Sigmoid colon (tissue), 7 donors: Measurements from ENCODE around the gene ABCF2. TPM values are rescaled to one million over a fixed set of nuclear protein-coding genes. Genes with fewer than 3 reads are reported as not detected.

ENCODE experiments used
- DNase-seq: peaks from one replicate; pipeline ENCODE4 v3.0.0-alpha.2; 2019
- H3K27ac ChIP-seq, 4 donors: fragments of 200-600 bp; sonication (generic); one replicate each; pipeline ENCODE4 v1.5.1; 2016 to 2019; ENCODE audit warnings: mild to moderate bottlenecking in 1 of 4
- H3K27me3 ChIP-seq, 3 donors: fragments of 200-600 bp; sonication (generic); one replicate each; pipeline ENCODE4 v1.5.1; 2019; ENCODE audit warnings: mild to moderate bottlenecking in 1 of 3
- H3K36me3 ChIP-seq, 4 donors: fragments of 200-600 bp; sonication (generic); one replicate each; pipeline ENCODE4 v1.5.1; 2016 to 2019
- H3K4me1 ChIP-seq, 4 donors: fragments of 200-600 bp; sonication (generic); one replicate each; pipeline ENCODE4 v1.5.1; 2017 to 2019
- H3K4me3 ChIP-seq, 4 donors: fragments of 200-600 bp; sonication (generic); one replicate each; pipeline ENCODE4 v1.5.1; 2017 to 2019; ENCODE audit warnings: mild to moderate bottlenecking in 2 of 4, moderate library complexity in 1 of 4
- H3K9me3 ChIP-seq, 4 donors: fragments of 200-600 bp in 3 of 4; sonication (generic) in 3 of 4; one replicate each; pipeline versions ENCODE4 v1.5.1 to v1.6.1; 2013 to 2019
- CTCF ChIP-seq, 4 experiments: fragments of 450-650 bp in 3 of 4; fragments of 200-600 bp in 1 of 4; IDR thresholded peaks; one replicate each; pipeline ENCODE4 v1.5.1; 2016 to 2019; ENCODE audit warnings: antibody characterized with exemption in 4 of 4, mild to moderate bottlenecking in 3 of 4, moderate library complexity in 2 of 4
- EP300 ChIP-seq, 4 donors: sonication (generic); formaldehyde crosslinking; IDR thresholded peaks; one replicate each; pipeline ENCODE4 v1.6.1; 2017; ENCODE audit warnings: antibody characterized with exemption in 4 of 4
- POLR2A ChIP-seq, 2 donors: fragments of 450-650 bp; IDR thresholded peaks; one replicate each; pipeline ENCODE4 v1.6.1; 2016; ENCODE audit warnings: antibody characterized with exemption in 2 of 2, mild to moderate bottlenecking in 2 of 2, moderate library complexity in 2 of 2
- POLR2AphosphoS5 ChIP-seq, 4 donors: sonication (generic); formaldehyde crosslinking; IDR thresholded peaks; one replicate each; pipeline ENCODE4 v1.6.1; 2017; ENCODE audit warnings: antibody characterized with exemption in 4 of 4
- WGBS, 2 donors: extraction: QIAGEN DNeasy Blood & Tissue Kit; methylation state at CpG; one replicate each; pipeline ENCODE4 v1.1.7; 2013; 5-methylcytosine and 5-hydroxymethylcytosine counted together
- intact Hi-C: fragments of 100-400 bp; cut with DNase I; formaldehyde crosslinking; loops from one replicate; pipeline ENCODE4 v1.15.1; 2023
- polyA plus RNA-seq, 3 donors: library from polyadenylated mRNA; stranded (reverse); fragments of 200-250 nt; gene quantifications; one replicate each; pipeline ENCODE4 v1.2.3, GENCODE V29; 2013
- total RNA-seq, 4 donors: library from RNA; depleted of rRNA; stranded (reverse); fragments of >200 nt; gene quantifications; one replicate each; pipeline ENCODE4 v1.1.0, GENCODE V29; 2016
- donor health status: healthy with polysubstance abuse.
- donor health status: Bipolar disorder and iron deficiency.
- donor health status: healthy.

ABCF2 gene
- total and polyA plus RNA-seq, 7 donors, result 18.3 to 34.6 (median 28.2) TPM

- no peak overlapping the region for H3K27ac ChIP-seq
- TF ChIP-seq EP300 (IDR thresholded peaks at IDR 0.05), result no peak
- TF ChIP-seq POLR2A (IDR thresholded peaks at IDR 0.05), result no peak
- TF ChIP-seq CTCF (IDR thresholded peaks at IDR 0.05), result no peak
- no peak for TF ChIP-seq POLR2AphosphoS5 (IDR thresholded peaks at IDR 0.05)
- peaks cover 3 to 12% (median 6%) of the 10 kb centered on the region in 4 donors for H3K36me3 ChIP-seq
- DNase-seq, result no peak
- no peaks in the 10 kb centered on the region for H3K9me3 ChIP-seq
- intact Hi-C loops, result no loop called here
- H3K4me3 ChIP-seq, result no peak overlapping the region
- no peaks in the 10 kb centered on the region for H3K27me3 ChIP-seq
- 89 to 92% methylated on average over 10 of the region's 10 CpGs for WGBS, 2 donors
- peaks cover 0 to 52% (median 40%) of the 10 kb centered on the region in 4 donors for H3K4me1 ChIP-seq
These were observed 2.2 kb upstream of the ABCF2 start for GRCh38 chr7:151229249-151229648.

GRCh38 chr7:151228024-151228866 is 1.2 kb upstream of the ABCF2 start:
- Histone ChIP-seq H3K36me3 (peaks cover 10 to 22% (median 15%) of the 10 kb centered on the region in 4 donors), H3K9me3 (no peaks in the 10 kb centered on the region), H3K27me3 (no peaks in the 10 kb centered on the region), H3K4me1 (peaks cover 0 to 42% (median 31%) of the 10 kb centered on the region in 4 donors), H3K4me3 (peak overlapping the region; percentile 38 to 91 (median 81)), H3K27ac (peak overlapping the region; percentile 84 to 87 (median 84))
- intact Hi-C loops, result no loop called here
- WGBS, 2 donors, result 23 to 66% methylated on average over 10 of the region's 10 CpGs
- no peak for DNase-seq
- TF ChIP-seq EP300 (IDR thresholded peaks at IDR 0.05) (no peak), POLR2AphosphoS5 (IDR thresholded peaks at IDR 0.05) (no peak), CTCF (IDR thresholded peaks at IDR 0.05) (no peak), POLR2A (IDR thresholded peaks at IDR 0.05) (no peak)

GRCh38 chr7:151226560-151226874 is 488 bp downstream of the ABCF2 start:
- Histone ChIP-seq H3K4me1 (peaks cover 0 to 29% (median 22%) of the 10 kb centered on the region in 4 donors), H3K27me3 (no peaks in the 10 kb centered on the region), H3K36me3 (peaks cover 14 to 40% (median 24%) of the 10 kb centered on the region in 4 donors), H3K27ac (peak overlapping the region; percentile 84 to 87 (median 84)), H3K4me3 (peak overlapping the region; percentile 74 to 91 (median 86)), H3K9me3 (no peaks in the 10 kb centered on the region)
- TF ChIP-seq POLR2A (IDR thresholded peaks at IDR 0.05) (no peak), POLR2AphosphoS5 (IDR thresholded peaks at IDR 0.05) (no peak), EP300 (IDR thresholded peaks at IDR 0.05) (no peak), CTCF (IDR thresholded peaks at IDR 0.05) (no peak)
- no peak for DNase-seq
- 1% methylated on average over 15 of the region's 15 CpGs for WGBS, 2 donors
- intact Hi-C loops, result no loop called here

GRCh38 chr7:151225948-151226510 is 976 bp downstream of the ABCF2 start:
- peaks cover 0 to 28% (median 20%) of the 10 kb centered on the region in 4 donors for H3K4me1 ChIP-seq
- 61 to 66% methylated on average over 8 of the region's 8 CpGs for WGBS, 2 donors
- TF ChIP-seq EP300 (IDR thresholded peaks at IDR 0.05) (no peak), POLR2A (IDR thresholded peaks at IDR 0.05) (no peak), CTCF (IDR thresholded peaks at IDR 0.05) (no peak), POLR2AphosphoS5 (IDR thresholded peaks at IDR 0.05) (no peak)
- intact Hi-C loops, result no loop called here
- H3K36me3 ChIP-seq, result peaks cover 16 to 45% (median 25%) of the 10 kb centered on the region in 4 donors
- no peaks in the 10 kb centered on the region for H3K9me3 ChIP-seq
- H3K27me3 ChIP-seq, result no peaks in the 10 kb centered on the region
- no peak for DNase-seq
- H3K27ac ChIP-seq, result peak overlapping the region in 3 of 4 donors; percentile 84 to 87 (median 85)
- peak overlapping the region; percentile 74 to 91 (median 86) for H3K4me3 ChIP-seq
